IPS DF 4.7 (cell line): ENCODE measurements around the gene TNS3.

Experiments used
- DNase-seq: peaks from one replicate; pipeline ENCODE4 v3.0.0-alpha.2; 2013; ENCODE audit warnings: low spot score; ENCODE audit errors: extremely low read depth

The TNS3 gene

DNA sequence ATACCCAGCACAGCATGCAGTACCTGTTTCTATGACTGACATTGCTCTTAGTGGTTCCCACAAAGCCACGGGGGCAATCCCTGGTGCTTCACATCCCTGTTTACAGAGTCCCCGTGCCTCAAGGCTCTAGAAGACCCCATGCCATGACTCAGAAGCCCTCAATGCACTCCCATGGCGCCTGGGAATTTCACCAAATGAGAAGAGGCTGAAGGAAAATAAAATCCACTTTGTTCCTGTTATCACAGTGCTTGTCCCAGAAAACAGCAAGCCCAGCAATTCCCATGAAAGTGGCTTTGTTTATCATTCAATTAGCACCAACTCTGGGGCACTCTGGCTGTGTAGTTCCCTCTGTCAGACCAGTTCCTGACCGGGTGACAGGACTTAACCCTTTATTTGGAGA is 268.3 kb downstream of the TNS3 start:
- no peak for DNase-seq

GRCh38 chr7:47311891-47312290 is 270.0 kb downstream of the TNS3 start:
- DNase-seq: no peak

DNA sequence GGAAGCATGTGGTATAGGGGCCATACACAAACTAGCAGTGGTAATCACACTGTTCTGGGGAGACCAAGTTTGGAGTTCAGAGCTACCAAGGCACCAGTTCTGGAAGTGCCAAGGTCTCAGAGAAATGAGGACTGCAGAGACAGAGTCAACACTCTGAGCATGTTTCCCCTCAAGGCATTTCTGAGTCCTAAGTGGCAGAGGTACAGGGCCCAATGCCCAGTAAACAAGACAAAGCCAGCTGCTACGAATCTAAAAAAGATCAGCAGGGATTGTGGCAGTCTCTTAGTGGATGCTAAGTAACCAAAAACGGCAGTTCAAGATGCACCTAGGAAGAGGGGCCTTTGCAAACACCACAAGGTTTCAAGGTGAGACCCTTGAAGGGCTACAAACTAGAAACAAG is 271.9 kb downstream of the TNS3 start:
- no peak for DNase-seq

DNA sequence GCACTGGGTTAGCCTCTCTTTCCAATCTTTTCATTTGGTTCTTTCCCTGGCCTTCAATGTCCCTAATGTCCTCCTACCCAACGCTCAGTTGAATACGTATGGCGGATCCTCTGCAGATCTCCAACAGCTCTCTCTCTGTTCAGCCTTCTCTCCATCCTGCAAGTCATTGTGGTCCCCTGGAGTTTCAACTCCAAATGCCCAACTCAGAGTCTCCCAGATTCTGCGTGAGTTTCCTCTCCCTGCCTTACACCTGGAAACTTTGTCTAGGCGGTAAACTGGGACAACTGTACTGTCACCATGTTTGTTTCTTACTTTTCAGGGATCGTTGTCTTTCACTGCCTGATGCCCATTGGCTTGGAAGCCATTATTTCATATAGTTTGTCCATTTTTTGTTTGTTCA is 273.1 kb downstream of the TNS3 start:
- no peak for DNase-seq

DNA sequence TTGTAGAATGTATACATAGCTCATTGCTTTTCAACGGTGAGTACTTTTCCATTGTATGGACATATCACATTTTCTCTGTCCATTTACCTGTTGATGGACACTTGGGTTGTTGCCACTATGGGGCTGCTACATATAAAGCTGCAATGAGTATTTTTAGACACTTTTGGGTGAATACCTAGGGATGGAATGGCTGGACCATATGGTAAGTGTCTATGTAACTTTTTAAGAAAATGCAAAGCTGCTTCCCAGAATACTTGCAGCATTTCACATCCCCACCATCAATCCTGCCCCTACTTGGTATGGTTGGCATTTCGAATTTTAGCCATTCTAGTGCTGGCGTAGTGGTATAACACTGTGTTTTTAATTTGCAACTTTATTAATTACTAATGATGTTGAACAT is 274.6 kb downstream of the TNS3 start:
- no peak for DNase-seq

- DNase-seq: no peak
Measured at GRCh38 chr7:47304727-47305719, 276.9 kb downstream of the TNS3 start.

DNA sequence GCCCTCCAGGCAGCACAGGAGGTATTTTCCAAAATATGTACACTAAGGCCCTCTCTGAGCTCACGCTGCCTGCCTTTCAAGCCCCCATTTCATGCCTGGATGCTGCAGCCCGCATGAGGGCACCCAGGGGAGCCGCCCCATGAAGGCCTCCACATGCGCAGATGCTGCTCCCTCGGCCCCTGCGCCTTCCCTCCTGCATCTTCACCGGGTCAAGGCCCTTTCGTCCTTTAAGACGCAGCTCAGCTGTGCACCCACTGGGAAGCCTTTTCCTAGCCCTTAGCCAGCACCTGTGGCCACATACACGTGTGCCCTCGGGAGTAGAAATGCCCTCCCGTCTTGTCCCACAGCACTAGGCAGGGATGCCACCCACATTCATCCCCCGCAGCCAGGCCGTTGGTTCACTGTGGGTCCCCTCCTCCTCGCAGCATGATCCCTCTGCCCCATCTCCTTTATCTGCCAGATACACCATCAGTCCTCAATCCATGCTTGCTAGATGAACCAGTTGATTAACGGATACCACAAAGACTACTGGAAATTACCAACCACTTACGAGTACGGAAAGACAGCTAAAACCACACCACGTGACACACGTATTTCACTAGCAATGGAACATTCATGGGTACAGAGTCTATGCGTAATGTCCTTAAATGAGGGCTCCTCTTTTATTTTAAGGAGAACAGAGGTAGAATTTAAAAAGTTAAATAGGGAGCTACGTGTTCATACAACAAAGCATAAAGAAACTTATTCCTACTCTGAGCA is 278.0 kb downstream of the TNS3 start:
- DNase-seq: no peak

GRCh38 chr7:47303014-47303694 is 278.8 kb downstream of the TNS3 start:
- DNase-seq: no peak

DNA sequence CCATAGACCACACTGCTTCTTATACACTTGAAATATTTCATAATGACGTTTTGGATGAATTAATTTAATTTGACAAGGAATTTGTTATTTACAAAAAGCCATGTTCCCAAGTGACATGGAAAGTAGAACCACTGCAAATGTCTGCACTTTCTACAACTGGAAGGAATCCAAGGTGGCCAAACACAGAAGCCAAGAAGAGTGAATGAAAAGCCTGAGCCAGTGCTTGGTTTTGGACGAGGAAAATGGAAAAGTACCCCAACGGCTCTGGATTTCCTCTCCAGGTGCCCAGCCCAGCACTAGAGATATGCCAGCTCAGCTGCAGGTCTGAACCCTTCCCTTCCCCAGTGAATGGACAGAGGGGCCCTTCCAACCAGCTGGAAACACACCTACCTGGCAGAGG is 279.4 kb downstream of the TNS3 start:
- DNase-seq: no peak

DNA sequence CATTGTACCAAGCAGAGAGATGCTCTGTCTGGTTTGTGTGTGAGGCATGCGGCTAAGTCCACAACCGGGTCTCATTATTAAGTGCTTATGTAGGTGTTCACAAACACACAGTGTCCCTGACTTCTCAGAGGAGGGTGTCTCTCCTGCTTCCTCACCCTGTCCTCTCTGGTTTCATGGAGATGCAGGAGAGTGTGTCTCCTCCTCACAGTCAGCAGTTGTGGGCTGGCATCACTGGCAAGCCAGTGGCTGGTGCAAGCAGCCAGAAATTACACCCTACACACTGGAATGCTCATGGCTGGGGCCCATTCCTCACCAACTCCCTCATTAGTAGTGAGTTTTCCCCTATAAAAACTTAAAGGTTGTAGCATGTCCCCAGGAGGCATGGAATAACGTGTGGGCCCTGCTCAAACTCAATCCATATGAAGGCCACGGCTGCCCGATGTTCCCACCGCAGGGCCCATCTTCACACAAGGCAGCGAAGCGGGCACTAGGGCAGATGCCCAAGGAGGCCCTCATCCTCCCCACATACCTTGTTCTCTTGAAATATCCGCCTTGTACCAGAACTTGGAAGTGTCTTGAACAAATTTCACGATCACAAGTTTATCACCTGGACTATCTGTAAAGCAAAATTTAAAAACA is 280.1 kb downstream of the TNS3 start:
- no peak for DNase-seq

DNA sequence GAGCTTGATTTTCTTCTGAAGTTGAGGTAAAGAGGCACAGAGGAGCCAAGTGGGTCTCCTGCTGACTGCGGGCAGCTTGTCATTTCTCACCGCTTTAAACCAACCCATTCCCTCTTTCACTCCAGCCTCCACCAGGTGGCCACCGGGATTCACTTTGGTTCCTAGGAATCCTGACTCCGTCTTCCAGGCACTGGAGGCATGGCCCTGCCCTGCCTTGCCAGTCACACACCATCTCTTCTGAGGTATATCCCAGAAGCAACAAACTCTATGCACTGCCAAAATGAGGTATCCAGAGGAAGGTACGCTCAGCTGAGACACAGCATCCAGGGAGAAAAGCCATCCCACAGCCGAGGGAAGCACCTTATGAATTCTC is 280.8 kb downstream of the TNS3 start:
- DNase-seq: no peak

DNA sequence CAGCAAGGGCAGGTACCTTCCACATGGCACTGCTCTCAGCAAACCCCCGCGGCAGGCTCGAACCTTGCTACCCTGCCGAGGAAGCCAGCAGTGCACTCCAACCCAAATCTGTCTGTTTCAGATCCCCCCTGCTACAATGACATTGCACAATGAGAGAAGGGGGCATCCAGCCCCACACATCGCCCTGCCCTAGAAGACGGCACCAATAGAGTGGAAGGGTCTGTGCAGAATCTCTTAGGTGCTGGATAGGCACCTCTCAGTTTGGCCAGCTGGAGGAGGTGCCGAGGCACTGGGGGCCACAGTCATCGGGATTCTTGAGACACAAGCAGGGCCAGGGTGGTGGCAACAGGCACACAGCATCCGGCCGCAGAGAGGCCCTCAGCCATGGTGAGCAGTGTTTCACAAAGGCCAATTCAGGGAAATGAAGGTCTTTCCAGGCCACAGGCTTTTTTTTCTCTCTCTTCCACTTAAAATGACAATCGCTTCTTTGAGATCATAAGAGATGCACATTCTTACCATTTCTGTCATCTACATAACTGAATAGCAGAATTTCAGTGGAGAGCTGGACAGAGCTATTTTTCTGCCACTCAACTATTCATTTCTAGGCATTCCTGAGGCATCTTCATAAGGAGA is 281.3 kb downstream of the TNS3 start:
- DNase-seq: no peak

DNA sequence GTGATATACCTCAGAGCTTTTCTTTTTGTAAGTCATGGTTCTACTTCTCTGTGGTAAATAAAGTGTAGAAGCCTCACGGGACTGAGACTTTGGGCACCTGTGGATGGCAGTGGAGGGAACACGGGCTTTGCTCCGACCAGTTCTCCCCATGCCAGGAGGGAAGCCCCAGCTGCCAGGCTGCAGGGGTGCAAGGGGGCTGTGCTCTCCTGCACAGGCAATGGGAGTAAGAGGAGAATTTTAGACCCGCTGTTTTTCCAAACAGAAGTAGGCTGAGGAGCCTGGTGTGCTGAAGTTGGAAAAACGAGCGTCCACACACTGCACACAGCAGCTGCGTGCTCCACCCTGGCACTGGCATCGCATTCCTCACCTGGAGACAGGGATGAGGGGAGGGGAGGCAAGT is 282.4 kb downstream of the TNS3 start:
- no peak for DNase-seq

GRCh38 chr7:47298636-47299035 is 283.3 kb downstream of the TNS3 start:
- no peak for DNase-seq

GRCh38 chr7:47297120-47297519 is 284.8 kb downstream of the TNS3 start:
- no peak for DNase-seq

DNA sequence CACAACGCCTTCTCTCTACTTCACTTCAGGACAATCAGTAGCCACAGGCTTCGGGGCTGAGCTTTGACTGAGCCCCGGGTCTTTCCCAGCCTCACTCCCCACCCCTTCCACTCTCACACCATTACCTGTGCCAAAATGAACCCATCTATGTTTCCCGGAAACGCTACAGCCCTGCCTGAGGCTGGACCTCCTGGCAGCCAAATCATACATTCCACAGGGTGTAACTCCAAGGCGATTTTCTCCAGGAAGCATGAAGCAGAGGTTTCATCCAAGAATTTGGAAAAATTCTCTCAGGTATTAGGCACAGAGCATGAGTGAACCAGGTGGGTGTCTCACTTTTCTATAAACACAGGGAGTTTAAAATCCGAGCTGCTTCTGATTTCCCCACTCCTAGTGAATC is 286.3 kb downstream of the TNS3 start:
- DNase-seq: no peak

GRCh38 chr7:47294556-47295222 is 287.2 kb downstream of the TNS3 start:
- no peak for DNase-seq

DNA sequence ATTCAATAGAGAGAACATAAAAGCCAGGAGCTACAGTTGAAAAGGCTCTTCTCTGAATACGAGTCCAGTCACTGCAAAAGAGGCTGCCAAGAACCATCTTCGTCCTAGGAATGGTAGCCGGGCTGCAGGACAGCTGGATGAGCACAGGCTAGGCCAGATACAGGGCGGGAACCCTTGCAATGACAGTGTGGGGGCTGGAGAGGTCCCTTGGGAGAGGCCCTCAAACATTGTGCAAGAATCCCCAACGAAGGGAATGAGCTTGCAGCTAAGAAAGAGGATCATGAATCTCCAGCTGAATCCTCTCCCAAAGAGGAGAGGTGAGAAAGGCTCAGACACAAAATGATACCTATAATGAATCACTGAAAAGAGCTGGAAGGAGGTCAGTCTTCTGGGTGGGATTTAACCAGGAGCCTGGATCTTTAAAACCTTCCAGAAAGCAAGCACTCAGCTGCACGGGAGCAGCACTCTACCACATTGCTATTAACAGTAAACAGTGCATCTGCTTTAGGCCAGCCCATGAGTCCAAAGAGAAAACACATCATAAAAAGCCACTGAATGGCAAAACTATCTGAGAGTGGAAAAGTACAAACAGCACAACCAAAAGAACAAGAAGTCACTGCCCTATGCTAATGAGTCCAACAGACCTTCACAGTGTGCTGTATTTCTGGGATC is 287.9 kb downstream of the TNS3 start:
- DNase-seq: no peak

GRCh38 chr7:47292832-47293309 is 289.0 kb downstream of the TNS3 start:
- no peak for DNase-seq
